HG03280 (cell line): ENCODE measurements around the gene SH3GL2.

Experiments
- ATAC-seq: cut with Tn5 transposase; IDR thresholded peaks from one replicate; pipeline ENCODE4 v1.9.1; 2021; ENCODE audit warnings: mild to moderate bottlenecking, moderate library complexity; ENCODE audit not compliant: unreplicated experiment

SH3GL2 gene

GRCh38 chr9:17609312-17610005 lies 30.6 kb downstream of the SH3GL2 start:
- ATAC-seq, result no peak

DNA sequence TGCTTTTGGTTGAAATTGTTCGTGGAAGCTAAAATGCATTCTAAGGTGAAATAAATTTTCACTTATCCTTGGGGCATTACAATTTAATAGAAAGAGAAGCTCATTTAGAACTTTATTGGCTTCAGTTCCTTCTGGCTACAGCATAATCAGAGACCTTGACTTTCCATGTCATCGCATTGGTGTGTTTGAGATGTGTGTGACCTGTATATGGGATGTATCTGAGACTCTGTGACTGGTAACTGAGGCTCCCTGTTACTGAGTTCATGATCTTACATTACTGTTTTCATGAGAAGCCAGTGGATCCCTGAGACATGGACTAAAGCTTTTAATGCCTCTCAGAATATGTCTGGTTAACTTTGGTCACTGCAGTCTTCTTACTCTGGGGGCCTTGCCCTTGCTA lies 32.5 kb downstream of the SH3GL2 start:
- ATAC-seq, result no peak

DNA sequence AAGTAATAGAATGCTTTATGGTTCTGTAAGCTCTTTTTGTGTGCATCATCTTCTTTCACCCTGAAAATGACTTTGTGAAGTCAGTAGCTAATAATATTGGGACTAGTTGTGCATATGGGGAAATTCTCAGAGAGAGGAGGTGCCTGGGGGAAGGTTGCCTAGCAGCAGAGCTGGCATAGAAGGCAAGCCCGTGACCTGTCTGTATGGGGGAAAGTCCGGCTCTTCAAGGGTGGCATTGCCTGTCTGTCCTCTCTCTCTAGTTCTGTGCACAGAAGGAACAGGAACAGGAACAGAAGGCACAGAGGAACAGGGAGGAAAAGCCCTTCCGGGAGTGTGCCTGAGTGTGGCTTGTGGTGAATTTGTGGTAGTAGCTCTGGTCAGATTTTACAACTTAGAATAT lies 33.1 kb downstream of the SH3GL2 start:
- no peak for ATAC-seq

DNA sequence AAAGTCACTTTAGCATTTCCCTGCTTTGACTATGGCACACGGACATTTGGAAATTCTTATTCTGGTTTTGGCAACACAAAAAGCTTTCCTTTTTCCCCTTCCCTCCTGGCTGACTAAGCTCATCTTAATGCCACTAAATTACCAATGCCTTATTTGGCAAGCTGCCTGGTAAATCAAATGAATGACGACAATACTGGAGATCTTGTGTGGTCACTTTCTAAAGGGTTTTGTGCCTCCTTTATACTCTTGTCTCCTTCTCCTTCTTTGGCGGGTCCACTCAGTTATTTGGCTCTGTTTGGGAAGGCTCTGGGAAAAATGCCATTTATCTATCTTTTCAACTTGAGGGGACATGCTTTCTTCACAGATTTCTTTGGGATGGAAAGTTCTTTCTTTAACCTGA lies 34.9 kb downstream of the SH3GL2 start:
- no peak for ATAC-seq

DNA sequence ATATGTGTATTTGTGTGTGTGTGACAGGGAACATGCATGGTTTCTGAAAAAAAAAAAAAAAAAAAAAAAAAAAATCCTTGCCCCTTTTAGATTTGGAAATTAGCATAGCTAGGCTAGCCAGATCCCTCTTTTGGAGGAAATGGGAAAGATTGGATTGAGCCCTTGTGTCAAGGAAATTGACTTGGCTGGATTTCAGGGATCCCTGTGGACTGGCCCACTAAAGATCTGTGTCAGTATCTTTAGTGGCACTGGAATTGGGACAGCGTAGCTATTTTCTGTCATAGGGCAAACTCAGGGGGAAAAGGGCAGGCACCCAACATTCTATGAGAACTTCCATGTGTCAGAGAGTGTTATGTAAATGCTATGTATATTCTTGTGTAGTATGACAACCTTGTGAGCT lies 35.4 kb downstream of the SH3GL2 start:
- no peak for ATAC-seq

DNA sequence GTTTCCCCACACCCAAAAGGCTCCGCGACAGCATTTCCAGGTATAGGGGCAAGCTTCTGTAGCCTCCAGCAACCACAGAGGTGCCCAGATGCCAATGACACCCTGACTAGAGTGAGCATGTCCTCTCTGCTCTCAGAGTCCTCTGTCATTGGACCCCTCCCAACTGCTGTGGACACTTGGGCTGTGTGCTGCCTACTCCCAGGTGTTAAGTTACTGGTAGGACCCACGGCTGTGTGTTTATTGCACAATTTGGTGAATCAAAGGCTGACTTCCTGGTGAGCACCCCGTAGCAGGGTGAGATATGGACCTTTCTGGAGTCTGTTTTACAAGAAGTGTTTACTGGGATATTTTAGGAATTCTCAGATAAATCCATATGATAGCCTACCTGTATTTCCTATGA lies 36.0 kb downstream of the SH3GL2 start:
- ATAC-seq, result no peak

GRCh38 chr9:17622141-17622540 lies 43.3 kb downstream of the SH3GL2 start:
- no peak for ATAC-seq

DNA sequence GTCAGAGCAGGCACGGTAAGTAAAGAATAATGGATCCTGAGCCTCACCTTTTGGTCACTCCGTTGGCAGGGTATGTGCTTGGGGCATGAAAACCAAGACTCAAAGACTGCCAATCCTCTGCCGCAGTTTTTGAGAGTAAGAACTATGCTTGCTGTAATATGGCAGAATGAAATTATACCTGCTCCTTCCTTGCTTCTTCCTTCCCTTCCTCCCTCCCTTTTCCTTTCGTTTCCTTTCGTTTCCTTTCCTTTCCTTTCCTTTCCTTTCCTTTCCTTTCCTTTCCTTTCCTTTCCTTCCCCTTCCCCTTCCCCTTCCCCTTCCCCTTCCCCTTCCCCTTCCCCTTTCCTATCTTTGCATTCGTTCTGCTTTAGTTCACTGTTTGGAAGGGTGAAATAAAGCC lies 43.9 kb downstream of the SH3GL2 start:
- ATAC-seq, result no peak

DNA sequence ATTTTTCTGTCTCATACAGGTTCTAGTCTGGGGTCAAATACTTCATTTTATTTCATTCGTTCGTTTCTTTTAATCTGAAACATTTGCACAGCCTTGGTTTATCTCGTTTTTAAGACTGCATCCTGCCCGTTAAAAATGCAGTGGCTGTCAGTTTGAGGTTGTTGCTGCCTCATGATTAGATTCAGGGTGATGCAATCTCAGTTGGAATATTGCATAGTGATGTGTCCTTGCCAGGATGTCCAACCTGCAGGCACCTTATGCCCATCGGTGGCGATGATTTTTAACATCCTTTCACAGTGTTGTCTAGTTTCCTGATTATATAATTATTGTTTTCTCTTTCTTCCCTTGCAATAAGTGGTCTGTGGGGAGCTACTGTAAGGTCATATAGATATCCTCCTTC lies 45.1 kb downstream of the SH3GL2 start:
- ATAC-seq, result no peak

DNA sequence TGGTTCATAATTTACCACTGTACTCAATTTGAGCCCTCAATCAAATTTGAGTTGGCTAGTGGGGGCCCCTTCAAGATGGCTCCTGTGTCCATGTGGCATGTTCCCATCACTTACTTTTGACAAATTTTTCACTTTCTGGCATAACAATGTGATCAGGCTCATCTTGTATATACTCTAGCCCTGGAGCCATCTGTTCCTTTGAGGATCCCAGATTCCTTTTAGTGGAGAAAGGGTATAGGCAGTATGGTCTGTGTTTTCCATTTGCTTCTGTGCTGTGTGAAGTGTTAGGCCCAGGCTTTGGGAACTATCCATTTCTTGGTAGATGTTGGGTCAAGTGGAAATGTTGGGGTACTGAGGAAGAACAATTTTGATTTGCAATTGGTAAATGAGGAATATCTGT lies 45.7 kb downstream of the SH3GL2 start:
- no peak for ATAC-seq

DNA sequence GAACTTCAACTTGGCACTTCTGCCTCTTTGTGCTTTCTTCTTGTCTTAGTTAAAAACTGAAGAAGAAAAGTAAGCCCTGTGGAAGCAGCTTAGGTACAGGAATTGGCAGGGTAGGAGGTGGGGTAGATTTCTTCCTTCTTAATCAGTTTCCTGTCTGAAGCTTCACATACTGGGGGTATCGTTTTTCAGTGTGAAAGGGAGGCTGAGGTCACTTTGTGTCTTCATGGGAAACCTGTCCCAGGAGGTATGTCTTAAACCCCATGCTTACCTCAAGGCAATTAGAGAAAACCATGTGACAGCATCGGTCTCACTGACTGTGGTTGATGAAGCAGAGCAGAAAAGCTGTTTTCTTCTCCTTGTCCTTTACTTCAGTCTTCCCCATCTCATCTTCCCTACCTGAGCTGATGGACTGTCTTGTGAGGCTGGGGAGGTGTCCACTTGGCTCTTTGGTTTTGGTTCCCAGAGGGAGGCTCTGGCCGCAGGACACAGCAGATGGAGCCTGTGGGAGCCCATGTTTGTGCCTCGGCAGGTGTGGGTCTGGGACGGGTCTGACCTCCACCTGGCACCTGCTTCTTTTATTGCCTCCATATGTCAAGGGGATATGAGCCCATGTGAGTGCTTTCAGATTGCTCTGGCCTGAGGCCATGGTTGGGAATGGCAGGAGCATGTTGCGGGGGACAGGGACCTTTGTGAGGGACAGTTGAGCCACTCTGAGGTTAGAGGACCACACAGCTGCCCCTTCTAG lies 47.0 kb downstream of the SH3GL2 start:
- ATAC-seq, result no peak

DNA sequence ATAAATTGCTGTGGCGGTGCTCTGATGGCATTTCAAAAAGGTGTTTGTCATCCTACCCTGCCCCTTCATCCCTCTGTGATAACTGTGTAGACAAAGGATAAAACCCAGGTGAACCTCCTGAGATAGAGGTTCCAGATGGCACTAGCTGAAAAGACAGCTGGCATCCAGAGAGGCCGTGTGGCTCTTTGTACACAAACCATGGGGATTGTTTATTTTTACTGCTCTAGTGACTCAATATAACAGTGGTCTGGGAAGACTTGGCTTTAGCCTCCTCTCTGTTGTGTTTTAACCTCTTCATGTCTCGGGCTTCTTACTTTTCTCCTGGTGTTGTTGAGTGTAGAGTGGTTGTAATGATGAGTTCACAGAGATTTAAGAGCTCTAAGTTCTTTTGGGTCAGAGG lies 48.8 kb downstream of the SH3GL2 start:
- ATAC-seq, result no peak

GRCh38 chr9:17628624-17629023 lies 49.8 kb downstream of the SH3GL2 start:
- no peak for ATAC-seq

DNA sequence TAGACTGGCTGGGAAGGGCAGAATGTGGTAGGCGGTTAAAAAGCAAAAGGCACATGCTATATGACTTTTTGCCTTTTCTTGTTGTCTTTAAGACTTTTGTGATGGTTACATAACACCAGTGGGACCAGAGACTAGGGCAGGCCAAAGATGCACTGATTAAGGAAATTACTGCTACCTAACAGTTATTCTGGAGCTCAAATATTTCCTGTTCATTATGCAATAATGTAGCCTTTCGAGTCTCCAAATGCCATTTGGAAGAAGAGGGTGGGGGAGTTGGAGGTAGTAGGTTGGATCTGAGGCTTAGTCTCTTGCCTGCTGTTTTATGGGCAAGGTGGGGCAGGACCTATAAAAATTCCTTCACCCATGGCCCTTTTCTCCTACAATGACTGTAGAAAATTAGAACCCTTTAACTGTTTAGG lies 51.7 kb downstream of the SH3GL2 start:
- no peak for ATAC-seq

- ATAC-seq, result no peak
Observed at GRCh38 chr9:17631396-17631795, 52.5 kb downstream of the SH3GL2 start.

GRCh38 chr9:17632994-17633393 lies 54.1 kb downstream of the SH3GL2 start:
- no peak for ATAC-seq

DNA sequence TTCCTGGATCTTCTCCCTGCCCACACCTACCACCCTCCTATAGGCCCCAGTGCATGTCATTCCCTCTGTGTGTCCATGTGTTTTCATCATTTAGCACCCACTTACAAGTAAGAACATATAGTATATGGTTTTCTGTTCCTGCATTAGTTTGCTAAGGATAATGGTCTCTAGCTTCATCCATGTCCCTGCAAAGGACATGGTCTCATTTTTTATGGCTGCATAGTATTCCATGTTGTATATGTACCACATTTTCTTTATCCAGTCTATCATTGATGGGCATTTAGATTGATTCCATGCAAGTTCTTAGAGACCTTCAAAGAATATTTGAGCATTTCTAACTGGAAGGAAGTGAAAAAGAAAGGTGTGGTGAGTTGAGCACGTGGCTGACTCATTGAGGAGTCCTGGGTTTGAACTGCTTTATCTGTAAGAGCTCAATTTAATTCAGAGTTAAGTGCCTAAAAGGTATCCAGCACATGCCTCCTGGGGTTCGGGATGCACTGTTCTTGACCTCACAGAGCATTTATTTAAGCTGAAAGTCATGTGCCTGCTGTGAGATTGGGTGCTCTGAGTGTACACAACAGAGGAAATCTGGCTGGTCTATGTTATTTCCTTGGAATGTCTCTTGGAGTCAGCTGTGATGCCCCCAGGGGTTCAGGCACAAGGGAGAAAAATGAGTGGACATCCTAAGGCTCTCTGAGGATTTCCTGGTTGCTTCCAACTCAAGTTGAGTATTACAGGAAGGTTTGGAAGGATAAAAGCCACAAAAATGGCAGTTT lies 56.4 kb downstream of the SH3GL2 start:
- no peak for ATAC-seq

GRCh38 chr9:17636349-17636748 lies 57.5 kb downstream of the SH3GL2 start:
- no peak for ATAC-seq

DNA sequence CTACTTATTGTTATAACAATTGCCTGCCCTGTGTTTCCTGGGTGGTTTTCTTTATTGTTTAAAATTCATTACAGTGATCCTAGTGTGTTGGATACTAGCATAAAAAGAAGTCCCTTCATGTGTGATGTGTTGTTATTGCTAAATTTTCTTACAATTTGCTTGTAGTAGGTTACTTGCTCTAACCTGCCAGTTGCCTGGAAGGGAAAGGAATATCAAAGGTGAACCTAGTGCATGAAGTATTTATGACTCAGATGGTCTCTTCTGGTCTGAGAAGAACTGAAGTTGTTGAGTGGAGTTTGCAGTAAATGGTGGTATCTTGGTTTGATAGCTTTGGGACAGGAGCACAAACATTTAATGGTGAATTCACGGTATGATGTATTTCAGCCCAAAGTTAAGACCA lies 58.0 kb downstream of the SH3GL2 start:
- no peak for ATAC-seq

GRCh38 chr9:17637229-17637628 lies 58.4 kb downstream of the SH3GL2 start:
- no peak for ATAC-seq

DNA sequence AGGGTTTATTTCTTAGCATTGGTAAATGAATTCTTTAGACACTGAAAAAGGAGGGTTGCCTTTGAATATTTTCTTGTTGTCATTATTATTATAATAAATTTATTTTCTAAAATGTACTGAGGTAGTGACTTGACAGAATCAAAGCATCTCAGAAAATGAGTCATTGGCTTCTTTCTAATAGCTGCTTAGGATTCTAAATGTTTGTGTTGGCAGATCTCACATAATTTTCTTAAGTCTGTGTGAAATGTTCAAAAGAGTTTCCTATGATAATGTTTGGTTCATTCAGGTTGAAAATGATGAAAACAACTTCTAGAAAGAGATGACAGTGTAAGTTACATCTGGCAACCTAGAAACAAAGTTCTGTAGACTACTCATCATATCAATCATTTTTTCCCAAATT lies 69.7 kb downstream of the SH3GL2 start:
- no peak for ATAC-seq

- ATAC-seq, result no peak
Observed at GRCh38 chr9:17651725-17652124, 72.9 kb downstream of the SH3GL2 start.
